GM12864 (cell line): ENCODE results near the gene SHF.

Source experiments
- DNase-seq: peaks from one replicate; pipeline ENCODE4 v3.0.0-alpha.2; 2011; ENCODE audit warnings: low read depth
- H3K4me3 ChIP-seq: 2 replicates; pipeline ENCODE4 v1.5.1; 2011; ENCODE audit warnings: mild to moderate bottlenecking, low read depth, low read length, control low read depth
- CTCF ChIP-seq: IDR thresholded peaks from 2 replicates; pipeline ENCODE4 v1.5.1; 2011; ENCODE audit warnings: low read depth, mild to moderate bottlenecking, moderate library complexity, low read length, control low read depth, inconsistent platforms; ENCODE audit errors: missing control alignments

Gene SHF

GRCh38 chr15:45132844-45133560 lies 54.8 kb downstream of the SHF start:
- DNase-seq: no peak
- no peak for TF ChIP-seq CTCF
- H3K4me3 ChIP-seq: no peak overlapping the region

- H3K4me3 ChIP-seq: no peak overlapping the region
- DNase-seq: no peak
- no peak for TF ChIP-seq CTCF
Observed at GRCh38 chr15:45131510-45131909, 56.3 kb downstream of the SHF start.

GRCh38 chr15:45130291-45131000 lies 57.3 kb downstream of the SHF start:
- no peak for DNase-seq
- TF ChIP-seq CTCF: no peak
- no peak overlapping the region for H3K4me3 ChIP-seq

- TF ChIP-seq CTCF: no peak
- DNase-seq: no peak
- no peak within 1 kb of the TSS for H3K4me3 ChIP-seq
Observed at GRCh38 chr15:45129651-45130129, 58.1 kb downstream of the SHF start, which contains the start of the genes DUOX1 and DUOXA1. Gene DUOX1 (plus strand): TSS chr15:45129994. CDS start chr15:45131967, 1,973 bp downstream. Gene DUOXA1 (minus strand): TSS chr15:45129879. CDS start chr15:45123014, 6,865 bp downstream.

GRCh38 chr15:45128971-45129639 lies 58.7 kb downstream of the SHF start:
- no peak for DNase-seq
- no peak overlapping the region for H3K4me3 ChIP-seq
- TF ChIP-seq CTCF: no peak

GRCh38 chr15:45126535-45127158 lies 61.1 kb downstream of the SHF start:
- peak; percentile 65 for TF ChIP-seq CTCF
- H3K4me3 ChIP-seq: no peak overlapping the region
- DNase-seq: no peak
